HG02943 (cell line): ENCODE measurements around the gene SERTAD3.
"Not testable (repeated sequence)": the region's sequence is repeated elsewhere in the genome, so short reads cannot be mapped to it uniquely, and the experiment has no call there.

Source experiments
- ATAC-seq: cut with Tn5 transposase; IDR thresholded peaks from one replicate; pipeline ENCODE4 v1.9.1; 2021; ENCODE audit warnings: mild to moderate bottlenecking, low read depth, moderate library complexity; ENCODE audit not compliant: unreplicated experiment

The SERTAD3 gene

GRCh38 chr19:40412866-40413265, 31.3 kb downstream of the SERTAD3 start:
- ATAC-seq: no peak

DNA sequence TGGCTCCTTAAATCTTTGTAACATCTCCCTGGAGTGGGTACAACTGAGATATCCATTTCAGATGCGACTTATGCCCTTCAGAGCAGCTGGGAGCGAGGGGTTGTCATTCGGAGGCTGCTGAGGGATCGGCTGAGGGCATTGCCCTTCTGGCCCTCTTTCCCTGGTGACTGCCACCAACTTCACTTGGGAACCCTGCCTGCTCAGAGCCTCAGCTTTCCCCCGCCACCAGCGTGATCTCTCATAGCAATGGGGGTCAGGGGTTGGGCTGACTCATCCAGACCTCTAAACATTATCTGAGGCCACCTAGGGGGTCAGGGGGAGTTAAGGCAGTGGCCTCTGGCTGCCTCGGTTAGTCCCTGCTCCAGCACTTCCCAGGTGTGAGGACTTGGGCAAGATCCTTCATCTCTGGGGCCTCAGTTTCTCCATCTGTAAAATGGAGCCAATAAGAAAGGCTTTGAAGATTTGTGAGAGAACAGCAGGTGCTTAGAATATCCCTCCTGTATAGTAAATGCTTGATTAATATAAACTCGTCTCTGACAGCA, 32.1 kb downstream of the SERTAD3 start:
- no peak for ATAC-seq

GRCh38 chr19:40411125-40411842, 32.9 kb downstream of the SERTAD3 start:
- no peak for ATAC-seq

DNA sequence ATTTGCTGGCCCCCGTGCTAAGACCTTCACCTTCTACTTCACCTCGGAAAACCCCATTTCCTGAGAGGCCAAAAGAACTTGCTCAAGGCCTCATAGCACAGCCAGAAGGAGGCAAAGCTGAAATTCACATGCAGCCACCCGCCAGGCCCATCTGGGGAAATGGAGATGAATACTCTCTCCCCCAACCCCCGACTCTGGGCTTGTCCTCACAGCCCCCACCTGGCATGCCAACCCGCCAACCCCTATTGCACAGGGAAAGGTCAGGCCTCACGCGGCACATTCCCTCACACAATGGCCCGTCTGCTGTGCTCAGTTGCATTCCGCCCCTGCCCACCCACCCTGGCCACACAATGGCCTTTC, 34.1 kb downstream of the SERTAD3 start:
- ATAC-seq: no peak

GRCh38 chr19:40408598-40408925, 35.6 kb downstream of the SERTAD3 start:
- ATAC-seq: not testable (repeated sequence)

- ATAC-seq: no peak
Observed at GRCh38 chr19:40407714-40408597, 36.2 kb downstream of the SERTAD3 start.

- ATAC-seq: peak; percentile 55
Observed at GRCh38 chr19:40403262-40403984, 40.7 kb downstream of the SERTAD3 start.

DNA sequence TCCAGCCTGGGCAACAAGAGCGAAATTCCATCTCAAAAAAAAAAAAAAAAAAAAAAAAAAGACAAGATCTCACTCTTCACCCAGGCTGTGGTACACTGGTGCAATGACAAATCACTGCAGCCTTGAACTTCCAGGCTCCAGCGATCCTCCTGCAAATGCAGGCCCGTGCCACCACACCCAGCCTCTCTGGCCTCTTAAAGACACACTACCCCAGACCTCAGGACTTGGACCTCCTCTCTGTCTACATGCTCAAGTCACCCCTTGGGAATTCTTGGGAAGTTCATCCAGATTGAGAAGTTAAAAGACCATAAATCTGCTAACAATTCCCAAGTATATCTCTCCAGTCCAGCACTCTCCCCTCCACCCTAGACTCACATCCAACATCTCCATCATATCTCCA, 43.6 kb downstream of the SERTAD3 start:
- no peak for ATAC-seq

GRCh38 chr19:40398417-40399131, 45.6 kb downstream of the SERTAD3 start:
- ATAC-seq: no peak

DNA sequence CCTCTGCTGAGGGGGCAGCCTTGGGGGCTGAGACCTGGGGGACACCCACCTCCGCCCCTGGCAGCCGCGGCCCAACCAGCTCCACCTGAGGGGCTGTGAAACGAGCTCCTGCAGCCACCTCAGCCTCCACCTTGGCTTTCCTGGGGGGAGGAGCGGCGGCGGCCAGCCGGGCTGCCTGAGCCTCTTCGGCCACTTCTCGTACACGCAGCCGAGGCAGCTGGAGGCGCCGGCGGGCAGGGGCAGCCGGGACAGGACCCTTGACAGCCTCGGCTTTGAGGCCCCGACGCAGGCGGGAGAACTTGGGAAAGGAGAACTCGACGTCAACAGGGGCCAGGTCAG, 46.6 kb downstream of the SERTAD3 start:
- no peak for ATAC-seq

GRCh38 chr19:40396886-40397567, 47.1 kb downstream of the SERTAD3 start:
- no peak for ATAC-seq

GRCh38 chr19:40395956-40396355, 48.2 kb downstream of the SERTAD3 start:
- ATAC-seq: no peak

GRCh38 chr19:40394816-40395210, 49.3 kb downstream of the SERTAD3 start:
- ATAC-seq: no peak

- no peak for ATAC-seq
Observed at GRCh38 chr19:40393894-40394815, 50.0 kb downstream of the SERTAD3 start.

GRCh38 chr19:40392894-40393517, 51.1 kb downstream of the SERTAD3 start:
- no peak for ATAC-seq

- ATAC-seq: no peak
Observed at GRCh38 chr19:40392123-40392522, 52.0 kb downstream of the SERTAD3 start.
